SK-N-SH treated with all-trans-retinoic acid at 6 μM for 48 hours (cell line): Measurements from ENCODE around the gene RNF144A.

Experiments
- ATAC-seq: fragments of 200-7000 bp; cut with Tn5 transposase; 3 replicates; pipeline ENCODE4 v1.9.1; 2020; ENCODE audit warnings: mild to moderate bottlenecking, moderate library complexity
- ARNTL ChIP-seq: fragments of 450-650 bp; formaldehyde crosslinking; IDR thresholded peaks from 2 replicates; pipeline ENCODE4 v1.5.0; 2020; ENCODE audit warnings: low read depth, mild to moderate bottlenecking, moderate library complexity, borderline replicate concordance
- BACH2 ChIP-seq: fragments of 250-450 bp; sonication (Bioruptor Pico); IDR thresholded peaks from 2 replicates; pipeline ENCODE4 v1.9.0; 2021; ENCODE audit warnings: mild to moderate bottlenecking, borderline replicate concordance
- CSDC2 ChIP-seq: fragments of 250-450 bp; sonication (Bioruptor Pico); IDR thresholded peaks from 2 replicates; pipeline ENCODE4 v1.5.0; 2020; ENCODE audit warnings: mild to moderate bottlenecking, moderate library complexity
- CSRNP3 ChIP-seq: fragments of 250-450 bp; sonication (Bioruptor Pico); IDR thresholded peaks from 2 replicates; pipeline ENCODE4 v1.5.1; 2021; ENCODE audit warnings: mild to moderate bottlenecking, moderate library complexity
- ESRRG ChIP-seq: fragments of 250-450 bp; sonication (Bioruptor Pico); IDR thresholded peaks from 2 replicates; pipeline ENCODE4 v1.6.1; 2021; ENCODE audit warnings: mild to moderate bottlenecking
- GLIS3 ChIP-seq: fragments of 250-450 bp; sonication (Bioruptor Pico); IDR thresholded peaks from 2 replicates; pipeline ENCODE4 v1.5.0; 2020; ENCODE audit warnings: mild to moderate bottlenecking, moderate library complexity
- ISL1 ChIP-seq: fragments of 250-450 bp; sonication (Bioruptor Pico); IDR thresholded peaks from 2 replicates; pipeline ENCODE4 v2.1.2; 2022; ENCODE audit warnings: mild to moderate bottlenecking, moderate library complexity
- OSR1 ChIP-seq: fragments of 250-450 bp; sonication (Bioruptor Pico); IDR thresholded peaks from 2 replicates; pipeline ENCODE4 v1.8.0; 2022; ENCODE audit warnings: moderate library complexity, mild to moderate bottlenecking, inconsistent platforms
- PATZ1 ChIP-seq: fragments of 250-450 bp; sonication (Bioruptor Pico); IDR thresholded peaks from 2 replicates; pipeline ENCODE4 v1.8.0; 2020; ENCODE audit warnings: mild to moderate bottlenecking, moderate library complexity, borderline replicate concordance
- POU6F1 ChIP-seq: fragments of 250-450 bp; sonication (Bioruptor Pico); IDR thresholded peaks from 2 replicates; pipeline ENCODE4 v1.8.0; 2021; ENCODE audit warnings: low read depth, mild to moderate bottlenecking, moderate library complexity, borderline replicate concordance
- PPARA ChIP-seq: fragments of 250-450 bp; sonication (Bioruptor Pico); IDR thresholded peaks from 2 replicates; pipeline ENCODE4 v1.5.0; 2020; ENCODE audit warnings: mild to moderate bottlenecking, borderline replicate concordance
- RARB ChIP-seq: fragments of 250-450 bp; sonication (Bioruptor Pico); IDR thresholded peaks from 2 replicates; pipeline ENCODE4 v1.8.0; 2021; ENCODE audit warnings: mild to moderate bottlenecking, moderate library complexity
- SNAI2 ChIP-seq: fragments of 250-450 bp; sonication (Bioruptor Pico); IDR thresholded peaks from 2 replicates; pipeline ENCODE4 v1.5.0; 2020; ENCODE audit warnings: mild to moderate bottlenecking, moderate library complexity
- TCF4 ChIP-seq: fragments of 250-450 bp; sonication (Bioruptor Pico); IDR thresholded peaks from 2 replicates; pipeline ENCODE4 v1.8.0; 2021; ENCODE audit warnings: mild to moderate bottlenecking, moderate library complexity, borderline replicate concordance
- TOX ChIP-seq: fragments of 250-450 bp; sonication (Bioruptor Pico); IDR thresholded peaks from 2 replicates; pipeline ENCODE4 v1.8.0; 2021; ENCODE audit warnings: mild to moderate bottlenecking, moderate library complexity, borderline replicate concordance
- TSHZ2 ChIP-seq: fragments of 250-450 bp; sonication (Bioruptor Pico); IDR thresholded peaks from 2 replicates; pipeline ENCODE4 v1.5.0; 2020; ENCODE audit warnings: mild to moderate bottlenecking, moderate library complexity
- ZC3H10 ChIP-seq: fragments of 250-450 bp; sonication (Bioruptor Pico); IDR thresholded peaks from 2 replicates; pipeline ENCODE4 v1.5.1; 2021; ENCODE audit warnings: mild to moderate bottlenecking, moderate library complexity
- ZFP3 ChIP-seq: fragments of 250-450 bp; sonication (Bioruptor Pico); IDR thresholded peaks from 2 replicates; pipeline ENCODE4 v1.5.0; 2020; ENCODE audit warnings: mild to moderate bottlenecking, moderate library complexity
- ZFP30 ChIP-seq: fragments of 450-650 bp; formaldehyde crosslinking; IDR thresholded peaks from 2 replicates; pipeline ENCODE4 v1.5.0; 2022; ENCODE audit warnings: mild to moderate bottlenecking, moderate library complexity
- ZNF565 ChIP-seq: fragments of 450-650 bp; formaldehyde crosslinking; conservative IDR thresholded peaks from 2 replicates; pipeline ENCODE4 v1.5.0; 2020; ENCODE audit warnings: low read depth, mild to moderate bottlenecking, moderate library complexity
- ZNF70 ChIP-seq: fragments of 450-650 bp; formaldehyde crosslinking; IDR thresholded peaks from 2 replicates; pipeline ENCODE4 v1.5.0; 2020; ENCODE audit warnings: mild to moderate bottlenecking, moderate library complexity
- ZNF8 ChIP-seq: fragments of 450-650 bp; formaldehyde crosslinking; IDR thresholded peaks from 2 replicates; pipeline ENCODE4 v1.5.0; 2020; ENCODE audit warnings: mild to moderate bottlenecking, moderate library complexity
- TF ChIP-seq, protein P1 (sequence below): fragments of 250-450 bp; sonication (Bioruptor Pico); IDR thresholded peaks from 2 replicates; pipeline ENCODE4 v1.5.1; 2020; ENCODE audit warnings: low read depth, mild to moderate bottlenecking, moderate library complexity

Gene RNF144A

DNA sequence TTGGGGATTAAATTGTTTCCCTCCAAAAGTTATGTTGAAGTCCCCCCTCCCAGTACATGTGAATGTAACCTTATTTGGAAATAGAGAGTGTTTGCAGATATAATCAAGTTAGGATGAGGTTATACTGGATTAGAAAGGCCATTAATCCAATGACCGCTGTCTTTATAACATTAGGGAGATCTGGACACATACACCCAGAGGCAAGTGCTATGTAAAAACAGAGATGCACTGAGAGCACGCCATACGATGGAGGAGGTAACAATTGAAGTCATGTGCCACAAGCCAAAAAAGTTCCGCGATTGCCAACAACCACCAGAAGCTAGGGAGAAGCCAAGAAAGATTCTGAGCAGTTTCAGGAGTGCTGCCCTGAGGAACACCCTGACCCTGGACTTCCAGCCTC, 153.3 kb downstream of the RNF144A start:
- peak; percentile 68; the same call in 2 of the 3 replicates for ATAC-seq
- TF ChIP-seq ARNTL (CRISPR knock-in tag) = no peak
- TF ChIP-seq ZNF8 (CRISPR knock-in tag) = 0 out of 2 replicates have a peak, but pooled peaks have one; percentile 12
- TF ChIP-seq ZNF70 (CRISPR knock-in tag) = no peak
- TF ChIP-seq PATZ1 (CRISPR knock-in tag) = no peak
- TF ChIP-seq CSDC2 (CRISPR knock-in tag) = no peak
- TF ChIP-seq TOX (CRISPR knock-in tag) = no peak
- TF ChIP-seq BACH2 (CRISPR knock-in tag) = no peak
- no peak for TF ChIP-seq SNAI2 (CRISPR knock-in tag)
- no peak for TF ChIP-seq ZC3H10 (CRISPR knock-in tag)
- TF ChIP-seq CSRNP3 (CRISPR knock-in tag) = peak; percentile 31; the same call in 1 of the 2 replicates
- TF ChIP-seq ESRRG (CRISPR knock-in tag) = no peak
- no peak for TF ChIP-seq RARB (CRISPR knock-in tag)
- TF ChIP-seq OSR1 (CRISPR knock-in tag) = no peak
- no peak for TF ChIP-seq ZFP3
- TF ChIP-seq, protein P1, sequence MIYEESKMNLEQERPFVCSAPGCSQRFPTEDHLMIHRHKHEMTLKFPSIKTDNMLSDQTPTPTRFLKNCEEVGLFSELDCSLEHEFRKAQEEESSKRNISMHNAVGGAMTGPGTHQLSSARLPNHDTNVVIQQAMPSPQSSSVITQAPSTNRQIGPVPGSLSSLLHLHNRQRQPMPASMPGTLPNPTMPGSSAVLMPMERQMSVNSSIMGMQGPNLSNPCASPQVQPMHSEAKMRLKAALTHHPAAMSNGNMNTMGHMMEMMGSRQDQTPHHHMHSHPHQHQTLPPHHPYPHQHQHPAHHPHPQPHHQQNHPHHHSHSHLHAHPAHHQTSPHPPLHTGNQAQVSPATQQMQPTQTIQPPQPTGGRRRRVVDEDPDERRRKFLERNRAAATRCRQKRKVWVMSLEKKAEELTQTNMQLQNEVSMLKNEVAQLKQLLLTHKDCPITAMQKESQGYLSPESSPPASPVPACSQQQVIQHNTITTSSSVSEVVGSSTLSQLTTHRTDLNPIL (CRISPR knock-in tag) = no peak
- no peak for TF ChIP-seq POU6F1
- no peak for TF ChIP-seq ISL1 (CRISPR knock-in tag)
- peak; percentile 93 for TF ChIP-seq TSHZ2 (CRISPR knock-in tag)
- peak; percentile 94; the same call in 1 of the 2 replicates for TF ChIP-seq TCF4 (CRISPR knock-in tag)
- TF ChIP-seq GLIS3 (CRISPR knock-in tag) = peak; percentile 67; the same call in 1 of the 2 replicates
- peak; percentile 1; the same call in 1 of the 2 replicates for TF ChIP-seq PPARA
- no peak for TF ChIP-seq ZNF565 (CRISPR knock-in tag)
- no peak for TF ChIP-seq ZFP30 (CRISPR knock-in tag)
- TF ChIP-seq, all 23 proteins: peak for 6

DNA sequence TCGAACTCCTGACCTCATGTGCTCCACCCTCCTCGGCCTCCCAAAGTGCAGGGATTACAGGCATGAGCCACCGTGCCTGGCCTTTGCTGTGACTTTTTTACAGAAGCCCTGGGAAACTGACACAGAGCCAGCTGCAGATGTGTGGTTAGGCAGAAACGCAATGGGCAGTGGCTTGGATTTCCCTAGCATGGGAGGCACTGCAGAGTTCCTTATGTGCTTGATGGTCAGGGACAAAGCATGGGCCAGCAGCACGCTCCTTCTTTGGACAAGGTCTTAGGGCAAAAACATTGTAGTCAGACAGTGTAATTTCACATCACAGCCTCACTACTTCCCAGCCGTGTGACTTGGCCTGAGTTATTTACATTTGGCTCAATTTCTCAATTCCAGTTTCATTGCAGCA, 153.9 kb downstream of the RNF144A start:
- ATAC-seq = no peak
- TF ChIP-seq ZNF8 (CRISPR knock-in tag) = no peak
- no peak for TF ChIP-seq PATZ1 (CRISPR knock-in tag)
- TF ChIP-seq TOX (CRISPR knock-in tag) = no peak
- no peak for TF ChIP-seq ZC3H10 (CRISPR knock-in tag)
- no peak for TF ChIP-seq CSRNP3 (CRISPR knock-in tag)
- no peak for TF ChIP-seq CSDC2 (CRISPR knock-in tag)
- TF ChIP-seq TSHZ2 (CRISPR knock-in tag) = no peak
- TF ChIP-seq ISL1 (CRISPR knock-in tag) = no peak
- no peak for TF ChIP-seq GLIS3 (CRISPR knock-in tag)
- TF ChIP-seq ZNF565 (CRISPR knock-in tag) = no peak
